Stomach (tissue), 9 donors: ENCODE results near the gene ASAP2. TPM values are rescaled to one million over a fixed set of nuclear protein-coding genes. Genes with fewer than 3 reads are reported as not detected.

Source experiments
- DNase-seq, 2 donors: peaks; one replicate each; pipeline versions ENCODE4 v3.0.0 to v3.0.0-alpha.2; 2013 to 2019
- H3K27ac ChIP-seq, 5 donors: fragments of 200-600 bp in 4 of 5; sonication (generic) in 4 of 5; one replicate each; pipeline ENCODE4 v1.5.1; 2013 to 2019; ENCODE audit warnings: mild to moderate bottlenecking in 1 of 5, moderate library complexity in 1 of 5
- H3K27me3 ChIP-seq, 3 donors: fragments of 200-600 bp; sonication (generic); one replicate each; pipeline ENCODE4 v1.5.1; 2017 to 2019; ENCODE audit warnings: mixed run types in 1 of 3
- H3K36me3 ChIP-seq, 4 donors: fragments of 200-600 bp; sonication (generic); 1 replicate in 3 of 4; 2 replicates in 1 of 4; pipeline ENCODE4 v1.5.1; 2016 to 2019
- H3K4me1 ChIP-seq, 4 donors: fragments of 200-600 bp; sonication (generic); one replicate each; pipeline ENCODE4 v1.5.1; 2016 to 2019
- H3K4me3 ChIP-seq, 4 donors: fragments of 200-600 bp; sonication (generic) in 3 of 4; one replicate each; pipeline ENCODE4 v1.5.1; 2016 to 2019; ENCODE audit warnings: mild to moderate bottlenecking in 1 of 4
- H3K9me3 ChIP-seq, 4 donors: fragments of 200-600 bp; sonication (generic); one replicate each; pipeline ENCODE4 v1.5.1; 2016 to 2019
- EP300 ChIP-seq: sonication (generic); formaldehyde crosslinking; IDR thresholded peaks from one replicate; pipeline ENCODE4 v1.6.1; 2017; ENCODE audit warnings: antibody characterized with exemption
- POLR2A ChIP-seq, 4 donors: fragments of 450-650 bp; IDR thresholded peaks; one replicate each; pipeline ENCODE4 v1.6.1; 2016; ENCODE audit warnings: antibody characterized with exemption in 4 of 4, control low read depth in 2 of 4, mild to moderate bottlenecking in 1 of 4, moderate library complexity in 1 of 4
- POLR2AphosphoS5 ChIP-seq, 3 donors: sonication (generic); formaldehyde crosslinking; IDR thresholded peaks; one replicate each; pipeline ENCODE4 v1.6.1; 2016; ENCODE audit warnings: antibody characterized with exemption in 3 of 3
- WGBS, 5 donors: extraction: QIAGEN DNeasy Blood & Tissue Kit in 3 of 5; methylation state at CpG; one replicate each; pipeline versions ENCODE4 v1.1.5 to v1.1.7; 2013 to 2018; 5-methylcytosine and 5-hydroxymethylcytosine counted together
- intact Hi-C: fragments of 100-400 bp; cut with DNase I; formaldehyde crosslinking; loops from one replicate; pipeline ENCODE4 v1.15.1; 2023; ENCODE audit warnings: low total_unique reads
- polyA plus RNA-seq, 3 donors: library from polyadenylated mRNA; stranded (reverse); fragments of 200-250 nt; gene quantifications; one replicate each; pipeline ENCODE4 v1.2.3, GENCODE V29; 2013
- total RNA-seq, 5 donors: library from RNA; depleted of rRNA; stranded (reverse); fragments of >200 nt; gene quantifications; one replicate each; pipeline versions ENCODE4 v1.1.0 to v1.2.3, GENCODE V29; 2014 to 2016
- TF ChIP-seq, protein P1 (sequence below), 7 experiments: fragments of 450-650 bp in 4 of 7; fragments of 200-600 bp in 3 of 7; sonication (generic) in 3 of 7; IDR thresholded peaks; one replicate each; pipeline ENCODE4 v1.5.1; 2016 to 2019; ENCODE audit warnings: antibody characterized with exemption in 7 of 7, control low read depth in 2 of 7, mild to moderate bottlenecking in 1 of 7
- donor health status: healthy with polysubstance abuse.
- donor health status: Bipolar disorder and iron deficiency.
- donor health status: healthy.

Gene ASAP2
- total and polyA plus RNA-seq, 8 donors = 9.7 to 55.4 (median 33.7) TPM

DNA sequence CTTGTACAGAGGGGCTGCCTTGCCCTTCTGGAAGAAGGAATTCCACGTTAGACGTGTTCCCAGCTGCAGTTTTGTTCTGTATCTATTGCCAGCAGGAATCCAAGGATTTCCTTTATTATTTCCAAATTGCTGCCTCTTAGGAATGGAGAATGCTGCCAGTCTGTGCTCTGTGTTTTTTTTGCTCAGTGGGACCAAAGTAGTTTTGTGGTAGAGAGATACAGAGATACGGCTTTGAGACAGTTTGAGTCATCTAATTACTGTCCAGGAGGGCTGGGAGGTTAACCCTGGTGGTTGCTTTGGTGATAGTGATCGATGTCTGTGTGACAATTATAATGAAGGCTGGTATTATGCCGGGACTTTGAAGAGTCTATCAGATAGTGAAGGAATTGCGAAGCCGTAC, 26.3 kb downstream of the ASAP2 start:
- TF ChIP-seq EP300 = no peak
- TF ChIP-seq POLR2AphosphoS5 (IDR thresholded peaks at IDR 0.05) = no peak
- TF ChIP-seq, protein P1, sequence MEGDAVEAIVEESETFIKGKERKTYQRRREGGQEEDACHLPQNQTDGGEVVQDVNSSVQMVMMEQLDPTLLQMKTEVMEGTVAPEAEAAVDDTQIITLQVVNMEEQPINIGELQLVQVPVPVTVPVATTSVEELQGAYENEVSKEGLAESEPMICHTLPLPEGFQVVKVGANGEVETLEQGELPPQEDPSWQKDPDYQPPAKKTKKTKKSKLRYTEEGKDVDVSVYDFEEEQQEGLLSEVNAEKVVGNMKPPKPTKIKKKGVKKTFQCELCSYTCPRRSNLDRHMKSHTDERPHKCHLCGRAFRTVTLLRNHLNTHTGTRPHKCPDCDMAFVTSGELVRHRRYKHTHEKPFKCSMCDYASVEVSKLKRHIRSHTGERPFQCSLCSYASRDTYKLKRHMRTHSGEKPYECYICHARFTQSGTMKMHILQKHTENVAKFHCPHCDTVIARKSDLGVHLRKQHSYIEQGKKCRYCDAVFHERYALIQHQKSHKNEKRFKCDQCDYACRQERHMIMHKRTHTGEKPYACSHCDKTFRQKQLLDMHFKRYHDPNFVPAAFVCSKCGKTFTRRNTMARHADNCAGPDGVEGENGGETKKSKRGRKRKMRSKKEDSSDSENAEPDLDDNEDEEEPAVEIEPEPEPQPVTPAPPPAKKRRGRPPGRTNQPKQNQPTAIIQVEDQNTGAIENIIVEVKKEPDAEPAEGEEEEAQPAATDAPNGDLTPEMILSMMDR (IDR thresholded peaks at IDR 0.05) = no peak
- TF ChIP-seq POLR2A (IDR thresholded peaks at IDR 0.05) = no peak
- no peak overlapping the region for H3K4me3 ChIP-seq
- WGBS, 5 donors = 64 to 80% (median 74%) methylated on average over 7 of the region's 7 CpGs
- H3K27ac ChIP-seq = no peak overlapping the region
- intact Hi-C loops = no loop called here
- H3K9me3 ChIP-seq = no peaks in the 10 kb centered on the region
- H3K4me1 ChIP-seq = peaks cover 67 to 98% (median 81%) of the 10 kb centered on the region in 4 donors
- H3K27me3 ChIP-seq = no peaks in the 10 kb centered on the region
- H3K36me3 ChIP-seq = no peaks in the 10 kb centered on the region
- DNase-seq = no peak

DNA sequence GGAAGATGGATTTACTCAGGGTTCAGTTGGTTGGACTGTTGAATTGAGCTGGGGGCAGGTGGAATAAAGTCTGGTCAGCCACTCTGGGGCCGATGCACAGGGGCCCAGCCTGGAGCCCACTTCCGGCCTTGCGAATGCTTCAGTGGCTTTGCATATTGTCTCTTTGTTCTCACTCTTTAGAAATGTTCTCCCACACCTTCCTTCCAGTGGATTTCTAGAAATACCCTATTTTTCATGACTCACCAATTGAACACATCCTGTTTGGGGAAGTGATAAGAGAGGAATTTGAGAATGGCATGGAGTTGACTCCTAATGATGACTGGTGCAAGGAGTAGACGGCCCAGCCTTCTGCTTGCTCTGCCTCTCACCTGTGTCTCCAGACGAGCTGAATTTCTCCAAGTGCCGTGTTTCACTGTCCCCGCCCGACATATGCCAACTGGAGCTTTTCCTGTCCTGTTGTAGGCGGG, 28.1 kb downstream of the ASAP2 start:
- no peaks in the 10 kb centered on the region for H3K36me3 ChIP-seq
- H3K9me3 ChIP-seq = no peaks in the 10 kb centered on the region
- intact Hi-C loops = no loop called here
- WGBS, 5 donors = 51 to 59% (median 54%) methylated on average over 9 of the region's 9 CpGs
- no peaks in the 10 kb centered on the region for H3K27me3 ChIP-seq
- TF ChIP-seq POLR2A (IDR thresholded peaks at IDR 0.05) (no peak), POLR2AphosphoS5 (IDR thresholded peaks at IDR 0.05) (peak in 1 of 3 donors; percentile 67), EP300 (no peak)
- TF ChIP-seq, protein P1 (IDR thresholded peaks at IDR 0.05) = no peak
- peak overlapping the region; percentile 62 to 82 (median 75) for H3K27ac ChIP-seq
- H3K4me3 ChIP-seq = no peak overlapping the region
- H3K4me1 ChIP-seq = peaks cover 63 to 97% (median 80%) of the 10 kb centered on the region in 4 donors
- DNase-seq = peak; percentile 46 to 64

DNA sequence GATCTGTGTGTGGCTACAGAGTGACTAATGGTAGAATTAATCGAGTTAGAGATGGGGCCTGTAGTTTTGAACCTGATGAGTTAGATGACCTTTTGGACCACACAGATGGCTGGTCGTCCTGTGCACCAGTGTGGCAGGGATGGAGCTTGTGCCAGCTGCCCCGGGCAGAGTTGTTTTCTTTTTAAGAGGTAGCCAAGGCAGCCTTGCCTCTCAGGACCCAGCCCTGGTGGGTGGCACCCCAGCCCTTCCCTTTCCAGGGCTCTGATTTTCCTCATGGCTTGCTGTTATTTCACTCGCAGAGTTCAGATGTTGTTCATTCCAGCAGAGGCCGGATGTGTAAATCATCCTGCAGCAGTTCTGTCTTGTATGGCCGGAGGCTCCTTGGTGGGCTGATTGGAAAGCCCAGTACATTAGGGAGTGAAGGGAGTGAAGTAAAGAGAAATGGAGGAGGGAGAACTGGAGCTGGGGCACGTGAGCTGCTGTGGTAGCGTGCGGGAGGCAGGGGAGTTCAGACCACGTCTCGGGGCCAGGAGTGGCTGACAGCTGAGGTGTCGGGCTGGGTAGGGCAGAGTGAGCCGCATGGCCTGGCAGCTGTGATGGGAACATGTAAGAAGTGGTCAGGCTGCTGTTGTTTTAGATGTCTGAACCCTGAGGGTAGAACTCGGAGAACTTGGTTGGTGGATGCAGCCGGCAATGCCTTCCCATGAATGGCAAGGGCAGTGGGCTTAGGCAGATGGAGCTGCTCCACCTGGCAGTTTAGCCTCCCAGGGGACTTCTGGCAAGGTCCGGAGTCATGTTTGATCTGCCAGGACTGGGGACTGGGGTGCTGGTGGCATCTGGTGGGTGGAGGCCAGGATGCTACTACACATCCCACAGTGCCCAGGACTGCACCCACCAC, 28.8 kb downstream of the ASAP2 start:
- TF ChIP-seq EP300 (no peak), POLR2AphosphoS5 (IDR thresholded peaks at IDR 0.05) (no peak), POLR2A (IDR thresholded peaks at IDR 0.05) (no peak)
- TF ChIP-seq, protein P1 (IDR thresholded peaks at IDR 0.05) = no peak
- H3K27ac ChIP-seq = peak overlapping the region; percentile 62 to 82 (median 75)
- no peaks in the 10 kb centered on the region for H3K9me3 ChIP-seq
- peak in 1 of 2 donors; percentile 74 for DNase-seq
- peaks cover 56 to 94% (median 74%) of the 10 kb centered on the region in 4 donors for H3K4me1 ChIP-seq
- intact Hi-C loops = no loop called here
- no peaks in the 10 kb centered on the region for H3K27me3 ChIP-seq
- no peaks in the 10 kb centered on the region for H3K36me3 ChIP-seq
- no peak overlapping the region for H3K4me3 ChIP-seq
- 58 to 69% (median 60%) methylated on average over 16 of the region's 16 CpGs for WGBS, 5 donors

DNA sequence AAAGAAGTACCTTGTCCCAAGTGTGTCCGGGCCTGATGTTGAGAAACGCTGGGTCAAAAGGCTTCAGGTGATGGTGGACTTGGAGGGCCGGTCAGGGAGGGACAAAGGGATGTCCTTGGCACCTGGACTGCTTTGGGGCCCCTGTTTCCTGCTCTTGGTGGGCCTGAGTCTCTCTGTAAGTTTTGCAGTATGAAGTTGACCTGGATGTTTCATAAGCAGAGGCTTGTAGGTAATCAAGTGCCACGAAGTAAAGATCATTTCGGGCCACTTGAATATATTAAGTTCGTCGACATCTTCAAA, 29.4 kb downstream of the ASAP2 start:
- H3K27ac ChIP-seq = peak overlapping the region; percentile 62 to 82 (median 75)
- DNase-seq = no peak

More for the DNA sequence above, 29.4 kb downstream of the ASAP2 start:
- peaks cover 50 to 94% (median 71%) of the 10 kb centered on the region in 4 donors for H3K4me1 ChIP-seq
- H3K27me3 ChIP-seq = no peaks in the 10 kb centered on the region
- no peak overlapping the region for H3K4me3 ChIP-seq
- H3K36me3 ChIP-seq = no peaks in the 10 kb centered on the region
- no peaks in the 10 kb centered on the region for H3K9me3 ChIP-seq
- WGBS, 5 donors = 87 to 93% (median 91%) methylated on average over 7 of the region's 7 CpGs
- TF ChIP-seq POLR2AphosphoS5 (IDR thresholded peaks at IDR 0.05) = no peak
- TF ChIP-seq, protein P1 (IDR thresholded peaks at IDR 0.05) = no peak
- TF ChIP-seq POLR2A (IDR thresholded peaks at IDR 0.05) = no peak
- no peak for TF ChIP-seq EP300
- intact Hi-C loops = no loop called here
